Kidney epithelial cell (primary cell): ENCODE measurements around the gene ERCC3. TPM values are rescaled to one million over a fixed set of nuclear protein-coding genes. Genes with fewer than 3 reads are reported as not detected.
A peak's percentile ranks its signal among the peaks of the same experiment; 100 is the strongest.

Experiments used
- DNase-seq: peaks from one replicate; pipeline ENCODE4 v3.0.0-alpha.2; 2010; ENCODE audit warnings: low read depth
- H3K27me3 ChIP-seq: 2 replicates; pipeline ENCODE4 v1.6.0; 2011; ENCODE audit warnings: low read length; ENCODE audit not compliant: control insufficient read depth, insufficient read depth
- H3K36me3 ChIP-seq: 2 replicates; pipeline ENCODE4 v1.5.1; 2011; ENCODE audit warnings: low read length; ENCODE audit not compliant: control insufficient read depth, insufficient read depth
- H3K4me3 ChIP-seq: 2 replicates; pipeline ENCODE4 v1.5.1; 2011; ENCODE audit warnings: low read depth, mild to moderate bottlenecking, control low read depth, low read length
- CTCF ChIP-seq: IDR thresholded peaks from 2 replicates; pipeline ENCODE4 v1.5.1; 2011; ENCODE audit warnings: mild to moderate bottlenecking, moderate library complexity, low read length, control low read depth, inconsistent platforms; ENCODE audit not compliant: insufficient read depth, poor library complexity, severe bottlenecking
- total RNA-seq: library from RNA; depleted of rRNA; stranded (reverse); fragments of >200 nt; gene quantifications from 2 replicates; pipeline ENCODE4 v1.2.3, GENCODE V29; 2015

ERCC3 gene
- total RNA-seq, 1 donor from 2014 or later = 31.5 TPM

- Histone ChIP-seq H3K4me3 (no peak overlapping the region), H3K36me3 (no peaks in the 10 kb centered on the region), H3K27me3 (no peaks in the 10 kb centered on the region)
- no peak for DNase-seq
- TF ChIP-seq CTCF = no peak
These were observed 12.1 kb upstream of the ERCC3 start for GRCh38 chr2:127305990-127306585.

GRCh38 chr2:127302168-127302567, 8.2 kb upstream of the ERCC3 start:
- Histone ChIP-seq H3K27me3 (no peaks in the 10 kb centered on the region), H3K4me3 (no peak overlapping the region), H3K36me3 (no peaks in the 10 kb centered on the region)
- DNase-seq = no peak
- TF ChIP-seq CTCF = no peak

- Histone ChIP-seq H3K27me3 (no peaks in the 10 kb centered on the region), H3K36me3 (peaks cover 7% of the 10 kb centered on the region), H3K4me3 (peak overlapping the region; percentile 86)
- DNase-seq = no peak
- no peak for TF ChIP-seq CTCF
These were observed 577 bp downstream of the ERCC3 start for GRCh38 chr2:127293386-127293747.

GRCh38 chr2:127288274-127288673, 5.7 kb downstream of the ERCC3 start:
- no peak for TF ChIP-seq CTCF
- peaks cover 13% of the 10 kb centered on the region for H3K36me3 ChIP-seq

GRCh38 chr2:127283275-127283674, 10.7 kb downstream of the ERCC3 start:
- DNase-seq = no peak
- no peaks in the 10 kb centered on the region for H3K27me3 ChIP-seq
- TF ChIP-seq CTCF = no peak
- no peak overlapping the region for H3K4me3 ChIP-seq
- peaks cover 6% of the 10 kb centered on the region for H3K36me3 ChIP-seq

More at GRCh38 chr2:127288274-127288673, 5.7 kb downstream of the ERCC3 start:
- Histone ChIP-seq H3K27me3 (no peaks in the 10 kb centered on the region), H3K4me3 (no peak overlapping the region)
- DNase-seq = no peak

- no peaks in the 10 kb centered on the region for H3K27me3 ChIP-seq
- peaks cover 4% of the 10 kb centered on the region for H3K36me3 ChIP-seq
These were observed 13.3 kb downstream of the ERCC3 start for GRCh38 chr2:127280693-127281092.

More at GRCh38 chr2:127280693-127281092, 13.3 kb downstream of the ERCC3 start:
- no peak for TF ChIP-seq CTCF
- no peak overlapping the region for H3K4me3 ChIP-seq
- no peak for DNase-seq
